Measurements from ENCODE around the gene GSK3A.

DNA sequence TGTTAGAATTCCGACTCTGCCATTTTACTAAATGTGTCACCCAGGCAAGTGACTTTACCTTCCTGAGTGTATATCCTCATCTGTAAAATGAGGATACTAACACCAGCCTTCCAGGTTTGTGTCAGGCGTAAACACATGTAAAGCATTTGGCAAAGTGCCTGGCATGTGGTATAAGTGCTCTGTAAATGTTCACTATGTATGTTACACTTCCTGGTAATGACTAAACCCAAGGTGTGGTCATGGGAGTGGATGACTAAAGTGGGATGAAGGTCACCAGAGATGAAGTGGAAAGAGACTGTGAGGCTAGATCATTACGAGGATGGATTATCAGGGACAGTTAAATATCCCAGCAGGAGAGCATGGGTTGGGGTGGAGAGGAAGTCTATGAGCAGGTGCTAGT lies 50.5 kb downstream of the GSK3A start:
- TF ChIP-seq, protein P1, sequence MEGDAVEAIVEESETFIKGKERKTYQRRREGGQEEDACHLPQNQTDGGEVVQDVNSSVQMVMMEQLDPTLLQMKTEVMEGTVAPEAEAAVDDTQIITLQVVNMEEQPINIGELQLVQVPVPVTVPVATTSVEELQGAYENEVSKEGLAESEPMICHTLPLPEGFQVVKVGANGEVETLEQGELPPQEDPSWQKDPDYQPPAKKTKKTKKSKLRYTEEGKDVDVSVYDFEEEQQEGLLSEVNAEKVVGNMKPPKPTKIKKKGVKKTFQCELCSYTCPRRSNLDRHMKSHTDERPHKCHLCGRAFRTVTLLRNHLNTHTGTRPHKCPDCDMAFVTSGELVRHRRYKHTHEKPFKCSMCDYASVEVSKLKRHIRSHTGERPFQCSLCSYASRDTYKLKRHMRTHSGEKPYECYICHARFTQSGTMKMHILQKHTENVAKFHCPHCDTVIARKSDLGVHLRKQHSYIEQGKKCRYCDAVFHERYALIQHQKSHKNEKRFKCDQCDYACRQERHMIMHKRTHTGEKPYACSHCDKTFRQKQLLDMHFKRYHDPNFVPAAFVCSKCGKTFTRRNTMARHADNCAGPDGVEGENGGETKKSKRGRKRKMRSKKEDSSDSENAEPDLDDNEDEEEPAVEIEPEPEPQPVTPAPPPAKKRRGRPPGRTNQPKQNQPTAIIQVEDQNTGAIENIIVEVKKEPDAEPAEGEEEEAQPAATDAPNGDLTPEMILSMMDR (IDR thresholded peaks at IDR 0.05): no peak
- no peak for TF ChIP-seq POLR2A (IDR thresholded peaks at IDR 0.05)

Measured in body of pancreas (tissue), 4 donors.